Loucy (cell line): Measurements from ENCODE around the gene ZNF205.
"Not testable (repeated sequence)": the region's sequence is repeated elsewhere in the genome, so short reads cannot be mapped to it uniquely, and the experiment has no call there.

ENCODE experiments used
- H2AFZ ChIP-seq: fragments of 200-600 bp; sonication (generic); 2 replicates; pipeline ENCODE4 v1.6.0; 2016; ENCODE audit warnings: antibody characterized with exemption, mild to moderate bottlenecking, low read length, moderate library complexity
- H3F3A ChIP-seq: fragments of 200-600 bp; 2 replicates; pipeline ENCODE4 v1.6.0; 2016; ENCODE audit warnings: antibody characterized with exemption, low read depth, mild to moderate bottlenecking
- H3K27me3 ChIP-seq: fragments of 200-600 bp; sonication (generic); 2 replicates; pipeline ENCODE4 v1.6.1; 2014; ENCODE audit warnings: low read length, mild to moderate bottlenecking; ENCODE audit not compliant: insufficient read depth, poor library complexity, severe bottlenecking
- H3K36me3 ChIP-seq: fragments of 200-600 bp; sonication (generic); 2 replicates; pipeline ENCODE4 v1.6.1; 2016; ENCODE audit warnings: low read length; ENCODE audit not compliant: insufficient read depth
- H3K4me1 ChIP-seq: fragments of 200-600 bp; sonication (generic); 2 replicates; pipeline ENCODE4 v1.5.1; 2014; ENCODE audit warnings: low read length, mild to moderate bottlenecking; ENCODE audit not compliant: insufficient read depth, poor library complexity, severe bottlenecking
- H3K4me2 ChIP-seq: fragments of 200-600 bp; sonication (generic); 2 replicates; pipeline ENCODE4 v1.6.0; 2014; ENCODE audit warnings: antibody characterized with exemption, low read length, low read depth, mild to moderate bottlenecking; ENCODE audit not compliant: poor library complexity, severe bottlenecking
- H3K4me3 ChIP-seq: fragments of 200-600 bp; sonication (generic); 2 replicates; pipeline ENCODE4 v1.5.1; 2014; ENCODE audit warnings: low read length, mild to moderate bottlenecking, mixed read lengths; ENCODE audit not compliant: poor library complexity, severe bottlenecking
- H3K79me2 ChIP-seq: fragments of 200-600 bp; sonication (generic); 2 replicates; pipeline ENCODE4 v1.6.1; 2014; ENCODE audit warnings: low read length; ENCODE audit not compliant: insufficient read depth
- H3K9ac ChIP-seq: fragments of 200-600 bp; sonication (generic); 2 replicates; pipeline ENCODE4 v1.6.0; 2014; ENCODE audit warnings: mild to moderate bottlenecking, low read depth, low read length, moderate library complexity; ENCODE audit not compliant: poor library complexity, severe bottlenecking
- H3K9me2 ChIP-seq: fragments of 200-600 bp; sonication (generic); replicated peaks from 2 replicates; pipeline ENCODE4 v1.6.1; 2016; ENCODE audit warnings: low read depth, low read length, mixed read lengths
- H3K9me3 ChIP-seq: fragments of 200-600 bp; sonication (generic); 2 replicates; pipeline ENCODE4 v1.6.1; 2014; ENCODE audit warnings: mild to moderate bottlenecking, antibody characterized with exemption, low read length, low read depth; ENCODE audit not compliant: insufficient read depth
- H4K20me1 ChIP-seq: fragments of 200-600 bp; sonication (generic); 2 replicates; pipeline ENCODE4 v1.6.0; 2014; ENCODE audit warnings: antibody characterized with exemption, low read length, mild to moderate bottlenecking; ENCODE audit not compliant: insufficient read depth, poor library complexity, severe bottlenecking
- EZH2phosphoT487 ChIP-seq: fragments of 200-600 bp; IDR thresholded peaks from 2 replicates; pipeline ENCODE4 v1.6.1; 2018; ENCODE audit warnings: antibody characterized with exemption, mild to moderate bottlenecking, moderate library complexity, borderline replicate concordance
- TF ChIP-seq, protein P1 (sequence below): fragments of 200-600 bp; sonication (generic); conservative IDR thresholded peaks from 2 replicates; pipeline ENCODE4 v1.5.1; 2014; ENCODE audit warnings: mild to moderate bottlenecking, antibody characterized with exemption, low read length

The ZNF205 gene

DNA sequence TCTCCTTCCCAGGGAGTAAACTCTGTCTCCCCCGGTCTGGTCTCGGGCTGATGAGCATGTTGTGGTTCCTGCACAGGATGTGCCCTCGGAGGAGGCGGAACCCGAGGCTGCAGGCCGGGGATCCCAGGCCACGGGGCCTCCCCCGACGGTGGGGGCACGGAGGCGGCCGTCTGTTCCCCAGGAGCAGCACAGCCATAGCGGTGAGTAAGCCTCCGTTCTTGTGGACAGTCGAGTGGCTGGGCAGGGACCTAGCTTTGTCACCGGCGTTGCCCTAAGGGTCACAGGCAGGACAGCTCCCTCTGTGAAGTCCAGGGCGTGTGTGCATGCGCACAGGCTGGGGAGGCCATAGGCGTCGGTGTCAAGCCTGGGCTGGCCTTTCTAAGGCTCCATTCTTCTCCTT lies 26.0 kb downstream of the ZNF205 start:
- Histone ChIP-seq H3K27me3 (peaks cover 5% of the 10 kb centered on the region), H3K4me3 (no peak overlapping the region), H3K9ac (no peak overlapping the region), H3K79me2 (peaks cover 20% of the 10 kb centered on the region), H2AFZ (no peak overlapping the region), H3K4me1 (no peaks in the 10 kb centered on the region), H3K9me3 (no peaks in the 10 kb centered on the region), H4K20me1 (no peaks in the 10 kb centered on the region), H3F3A (no peaks in the 10 kb centered on the region), H3K4me2 (no peak overlapping the region), H3K36me3 (no peaks in the 10 kb centered on the region), H3K9me2 (no peaks in the 10 kb centered on the region)
- TF ChIP-seq, protein P1, sequence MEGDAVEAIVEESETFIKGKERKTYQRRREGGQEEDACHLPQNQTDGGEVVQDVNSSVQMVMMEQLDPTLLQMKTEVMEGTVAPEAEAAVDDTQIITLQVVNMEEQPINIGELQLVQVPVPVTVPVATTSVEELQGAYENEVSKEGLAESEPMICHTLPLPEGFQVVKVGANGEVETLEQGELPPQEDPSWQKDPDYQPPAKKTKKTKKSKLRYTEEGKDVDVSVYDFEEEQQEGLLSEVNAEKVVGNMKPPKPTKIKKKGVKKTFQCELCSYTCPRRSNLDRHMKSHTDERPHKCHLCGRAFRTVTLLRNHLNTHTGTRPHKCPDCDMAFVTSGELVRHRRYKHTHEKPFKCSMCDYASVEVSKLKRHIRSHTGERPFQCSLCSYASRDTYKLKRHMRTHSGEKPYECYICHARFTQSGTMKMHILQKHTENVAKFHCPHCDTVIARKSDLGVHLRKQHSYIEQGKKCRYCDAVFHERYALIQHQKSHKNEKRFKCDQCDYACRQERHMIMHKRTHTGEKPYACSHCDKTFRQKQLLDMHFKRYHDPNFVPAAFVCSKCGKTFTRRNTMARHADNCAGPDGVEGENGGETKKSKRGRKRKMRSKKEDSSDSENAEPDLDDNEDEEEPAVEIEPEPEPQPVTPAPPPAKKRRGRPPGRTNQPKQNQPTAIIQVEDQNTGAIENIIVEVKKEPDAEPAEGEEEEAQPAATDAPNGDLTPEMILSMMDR = no peak
- TF ChIP-seq EZH2phosphoT487 = no peak

DNA sequence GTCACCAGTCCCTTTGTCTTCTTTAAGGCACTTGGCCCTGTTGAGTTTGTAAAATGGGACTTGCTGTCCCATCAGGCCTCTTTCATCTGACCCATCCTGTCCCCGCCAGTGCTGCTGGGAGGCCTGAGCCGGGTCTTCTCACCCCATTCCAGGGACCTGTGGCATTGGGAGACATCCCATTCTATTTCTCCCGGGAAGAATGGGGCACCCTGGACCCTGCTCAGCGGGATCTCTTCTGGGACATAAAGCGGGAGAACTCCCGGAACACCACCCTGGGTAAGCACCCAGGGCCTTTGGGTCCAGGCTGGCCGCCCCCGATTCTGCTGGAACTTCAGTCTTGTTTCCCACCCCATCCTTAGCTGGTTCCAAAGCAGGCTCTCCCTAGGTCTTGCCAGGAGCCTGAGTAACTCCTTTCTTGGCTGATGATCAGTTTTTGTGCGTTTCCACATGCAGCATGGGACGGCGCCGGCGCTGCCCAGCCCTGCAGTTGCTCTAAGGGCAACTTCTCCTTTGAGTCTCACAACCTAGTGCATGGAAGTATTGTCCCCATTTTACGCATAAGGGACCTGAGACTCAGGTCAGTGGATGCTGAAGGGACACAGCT lies 26.5 kb downstream of the ZNF205 start:
- Histone ChIP-seq H4K20me1 (no peaks in the 10 kb centered on the region), H3K27me3 (peaks cover 5% of the 10 kb centered on the region), H3K4me3 (no peak overlapping the region), H3K9ac (no peak overlapping the region), H3K4me2 (no peak overlapping the region), H3K36me3 (no peaks in the 10 kb centered on the region), H2AFZ (no peak overlapping the region), H3K9me2 (no peaks in the 10 kb centered on the region), H3F3A (no peaks in the 10 kb centered on the region), H3K4me1 (no peaks in the 10 kb centered on the region), H3K79me2 (peaks cover 16% of the 10 kb centered on the region), H3K9me3 (no peaks in the 10 kb centered on the region)
- TF ChIP-seq, protein P1 = no peak
- TF ChIP-seq EZH2phosphoT487 = no peak

DNA sequence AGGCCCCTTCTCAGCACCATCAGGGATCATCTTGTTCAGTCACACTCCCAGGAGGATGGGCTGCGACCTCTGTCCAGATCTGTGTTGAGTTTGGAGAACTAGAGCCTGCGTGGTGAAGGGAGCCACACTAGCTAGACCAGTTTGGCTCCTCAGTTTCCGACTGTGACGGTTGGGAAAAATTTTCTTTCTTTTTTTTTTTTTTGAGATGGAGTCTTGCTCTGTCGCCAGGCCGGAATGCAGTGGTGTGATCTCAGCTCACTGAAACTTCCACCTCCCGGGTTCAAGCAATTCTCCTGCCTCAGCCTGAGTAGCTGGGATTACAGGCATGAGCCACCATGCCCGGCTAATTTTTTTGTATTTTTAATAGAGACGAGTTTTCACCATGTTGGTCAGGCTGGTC lies 27.2 kb downstream of the ZNF205 start:
- H3K79me2 ChIP-seq, H3K4me2 ChIP-seq, H3K4me1 ChIP-seq, H3K4me3 ChIP-seq, H3K27me3 ChIP-seq, H3K9me3 ChIP-seq, H3F3A ChIP-seq, H2AFZ ChIP-seq, H4K20me1 ChIP-seq, H3K9me2 ChIP-seq, H3K36me3 ChIP-seq, H3K9ac ChIP-seq: not testable (repeated sequence)
